GM21423 (cell line): ENCODE results near the gene CACNA1D.

ENCODE experiments used
- ATAC-seq: cut with Tn5 transposase; IDR thresholded peaks from one replicate; pipeline ENCODE4 v1.9.1; 2021; ENCODE audit warnings: mild to moderate bottlenecking, moderate library complexity; ENCODE audit not compliant: unreplicated experiment

CACNA1D gene

GRCh38 chr3:53837331-53837730 lies 342.9 kb downstream of the CACNA1D start:
- ATAC-seq, result no peak

- no peak for ATAC-seq
Measured at GRCh38 chr3:53841296-53841695, 346.9 kb downstream of the CACNA1D start.

- no peak for ATAC-seq
Measured at GRCh38 chr3:53842436-53843194, 348.2 kb downstream of the CACNA1D start.

- peak; percentile 38 for ATAC-seq
Measured at GRCh38 chr3:53843195-53844177, 349.1 kb downstream of the CACNA1D start.

GRCh38 chr3:53844262-53845102 lies 350.1 kb downstream of the CACNA1D start:
- ATAC-seq, result peak; percentile 8

GRCh38 chr3:53845103-53845880 lies 350.9 kb downstream of the CACNA1D start:
- peak; percentile 15 for ATAC-seq

- no peak for ATAC-seq
Measured at GRCh38 chr3:53845881-53846133, 351.4 kb downstream of the CACNA1D start.

- ATAC-seq, result peak; percentile 43
Measured at GRCh38 chr3:53846134-53846850, 351.9 kb downstream of the CACNA1D start, which contains the start of the genes CHDH and IL17RB. TSS of gene CHDH (minus strand) at chr3:53846419. CDS start at chr3:53824008, 22,411 bp downstream. TSS of gene IL17RB (plus strand) at chr3:53846568. CDS start at chr3:53846589, 21 bp downstream.

- no peak for ATAC-seq
Measured at GRCh38 chr3:53846851-53847155, 352.4 kb downstream of the CACNA1D start.

GRCh38 chr3:53849916-53850315 lies 355.5 kb downstream of the CACNA1D start:
- ATAC-seq, result no peak

GRCh38 chr3:53850895-53851294 lies 356.5 kb downstream of the CACNA1D start:
- no peak for ATAC-seq

GRCh38 chr3:53856964-53857363 lies 362.6 kb downstream of the CACNA1D start:
- ATAC-seq, result peak; percentile 61

GRCh38 chr3:53858096-53858741 lies 363.8 kb downstream of the CACNA1D start:
- no peak for ATAC-seq

- ATAC-seq, result no peak
Measured at GRCh38 chr3:53859178-53859577, 364.8 kb downstream of the CACNA1D start.

- no peak for ATAC-seq
Measured at GRCh38 chr3:53860196-53860595, 365.8 kb downstream of the CACNA1D start.

- no peak for ATAC-seq
Measured at GRCh38 chr3:53862241-53862640, 367.8 kb downstream of the CACNA1D start.

- ATAC-seq, result no peak
Measured at GRCh38 chr3:53863145-53863544, 368.7 kb downstream of the CACNA1D start.
